HEK293 (cell line): ENCODE data around the gene DTNA.

Experiments
- CTCF ChIA-PET: fragments of 350-600 bp; formaldehyde crosslinking; extraction: SDS; loops from one replicate; lab custom pipeline; 2021; ENCODE audit warnings: antibody characterized with exemption; lab: Yijun Ruan, JAX
- POLR2A ChIA-PET: fragments of 300-600 bp; formaldehyde crosslinking; extraction: SDS; loops from one replicate; lab custom pipeline; 2020; ENCODE audit warnings: antibody characterized with exemption, inconsistent platforms; lab: Yijun Ruan, JAX
- H3K27ac ChIP-seq: fragments of 200-500 bp; sonication (Bioruptor generic); 2 replicates; pipeline ENCODE4 v1.5.1; 2014; ENCODE audit warnings: low read depth, low read length, control low read depth, inconsistent platforms; ENCODE audit errors: extremely low read depth
- H3K36me3 ChIP-seq, 2 experiments: fragments of 200-500 bp in 1 of 2; sonication (Bioruptor generic) in 1 of 2; 1 replicate in 1 of 2; 2 replicates in 1 of 2; pipeline ENCODE4 v1.5.1; 2014 to 2017; ENCODE audit warnings: inconsistent platforms in 2 of 2, low read length in 2 of 2; ENCODE audit not compliant: control insufficient read depth in 2 of 2, insufficient read depth in 1 of 2
- H3K4me1 ChIP-seq: fragments of 200-500 bp; sonication (Bioruptor generic); 2 replicates; pipeline ENCODE4 v1.5.1; 2014; ENCODE audit warnings: mild to moderate bottlenecking, low read length, inconsistent platforms; ENCODE audit not compliant: control insufficient read depth, insufficient read depth
- H3K4me3 ChIP-seq: 2 replicates; pipeline ENCODE4 v1.5.1; 2011; ENCODE audit warnings: low read depth, mild to moderate bottlenecking, control low read depth, low read length, moderate library complexity
- H3K9me3 ChIP-seq: fragments of 200-500 bp; sonication (Bioruptor generic); 2 replicates; pipeline ENCODE4 v1.5.1; 2014; ENCODE audit warnings: low read depth, low read length, inconsistent platforms; ENCODE audit not compliant: control insufficient read depth, insufficient read depth
- BCL11B ChIP-seq: fragments of 450-650 bp; formaldehyde crosslinking; IDR thresholded peaks from 2 replicates; pipeline ENCODE4 v1.5.1; 2016; ENCODE audit warnings: low read depth, missing biosample characterization, missing genetic modification characterization
- ELK4 ChIP-seq: IDR thresholded peaks from 2 replicates; pipeline ENCODE4 v1.6.1; 2011; ENCODE audit warnings: mild to moderate bottlenecking, low read depth, low read length, borderline replicate concordance
- KLF17 ChIP-seq: fragments of 450-650 bp; formaldehyde crosslinking; IDR thresholded peaks from 2 replicates; pipeline ENCODE4 v1.5.1; 2016; ENCODE audit warnings: missing biosample characterization, missing genetic modification characterization
- PRDM1 ChIP-seq: fragments of 450-650 bp; formaldehyde crosslinking; IDR thresholded peaks from 2 replicates; pipeline ENCODE4; 2016; ENCODE audit warnings: missing biosample characterization, missing genetic modification characterization
- PRDM10 ChIP-seq: fragments of 450-650 bp; formaldehyde crosslinking; IDR thresholded peaks from 2 replicates; pipeline ENCODE4 v1.5.1; 2016; ENCODE audit warnings: missing biosample characterization, missing genetic modification characterization
- ZBTB17 ChIP-seq: fragments of 450-650 bp; formaldehyde crosslinking; IDR thresholded peaks from 2 replicates; pipeline ENCODE4 v1.5.1; 2016; ENCODE audit warnings: missing biosample characterization, missing genetic modification characterization
- ZBTB44 ChIP-seq: fragments of 450-650 bp; IDR thresholded peaks from 2 replicates; pipeline ENCODE4 v1.5.1; 2018; ENCODE audit warnings: missing biosample characterization, mild to moderate bottlenecking, missing genetic modification characterization
- ZBTB7A ChIP-seq: fragments of 450-650 bp; formaldehyde crosslinking; IDR thresholded peaks from 2 replicates; pipeline ENCODE4 v1.5.1; 2016; ENCODE audit warnings: low read depth, missing biosample characterization, missing genetic modification characterization
- ZNF184 ChIP-seq: fragments of 450-650 bp; IDR thresholded peaks from 2 replicates; pipeline ENCODE4 v1.5.1; 2018; ENCODE audit warnings: missing biosample characterization, mild to moderate bottlenecking, missing genetic modification characterization
- ZNF274 ChIP-seq, 2 experiments: fragments of 200-500 bp in 1 of 2; fragments of 450-650 bp in 1 of 2; sonication (Bioruptor generic) in 1 of 2; formaldehyde crosslinking in 1 of 2; IDR thresholded peaks; 2 replicates each; pipeline versions ENCODE4 v1.5.1 to v1.6.1; 2014 to 2016; ENCODE audit warnings: borderline replicate concordance in 1 of 2, inconsistent platforms in 1 of 2, low read length in 1 of 2, missing biosample characterization in 1 of 2, missing genetic modification characterization in 1 of 2
- ZNF324 ChIP-seq: fragments of 450-650 bp; formaldehyde crosslinking; IDR thresholded peaks from 2 replicates; pipeline ENCODE4 v1.5.1; 2016; ENCODE audit warnings: missing biosample characterization, missing genetic modification characterization
- ZNF488 ChIP-seq: fragments of 450-650 bp; formaldehyde crosslinking; IDR thresholded peaks from 2 replicates; pipeline ENCODE4 v1.5.1; 2016; ENCODE audit warnings: missing biosample characterization, missing genetic modification characterization
- ZNF521 ChIP-seq: fragments of 450-650 bp; formaldehyde crosslinking; IDR thresholded peaks from 2 replicates; pipeline ENCODE4 v1.5.1; 2017; ENCODE audit warnings: missing biosample characterization, mild to moderate bottlenecking, missing genetic modification characterization
- ZNF621 ChIP-seq: fragments of 450-650 bp; formaldehyde crosslinking; IDR thresholded peaks from 2 replicates; pipeline ENCODE4 v1.5.1; 2017; ENCODE audit warnings: missing biosample characterization, missing genetic modification characterization
- ZNF768 ChIP-seq: fragments of 450-650 bp; formaldehyde crosslinking; IDR thresholded peaks from 2 replicates; pipeline ENCODE4 v1.5.1; 2018; ENCODE audit warnings: missing biosample characterization, mild to moderate bottlenecking, missing genetic modification characterization

Gene DTNA

GRCh38 chr18:34863702-34864101 lies 153.6 kb downstream of the DTNA start (continued):
- no peak for TF ChIP-seq KLF17 (tag by site-specific recombination)
- TF ChIP-seq ZBTB44 (tag by site-specific recombination) = no peak
- no peak for TF ChIP-seq ZBTB7A (tag by site-specific recombination)
- TF ChIP-seq ZNF184 (tag by site-specific recombination) = no peak
- no peak for TF ChIP-seq ZNF768 (tag by site-specific recombination)
- no peak for TF ChIP-seq ZBTB17 (tag by site-specific recombination)
- TF ChIP-seq PRDM10 (tag by site-specific recombination) = no peak

- Histone ChIP-seq H3K4me3 (no peak overlapping the region), H3K4me1 (no peaks in the 10 kb centered on the region), H3K9me3 (no peaks in the 10 kb centered on the region), H3K27ac (no peak overlapping the region), H3K36me3 (peaks cover 0 to 5% of the 10 kb centered on the region in 2 experiments; a peak in 1 of 3 replicates)
- ChIA-PET CTCF (interaction anchor here (0.6 to 0.7 kb wide), 2 partner anchors 132 to 467 kb away, joined by 3 read pairs; no protein-coding TSS in a partner anchor), POLR2A (no interaction called here)
- TF ChIP-seq ZNF488 (tag by site-specific recombination) (no peak), PRDM1 (tag by site-specific recombination) (peak; percentile 81)
These were observed 154.9 kb downstream of the DTNA start for GRCh38 chr18:34864836-34865497.

- POLR2A ChIA-PET = no interaction called here
- CTCF ChIA-PET = interaction anchor here (0.6 to 1.2 kb wide), 8 partner anchors 8 to 144 kb away, joined by 3 to 5 read pairs (median 3); no protein-coding TSS in a partner anchor
- Histone ChIP-seq H3K4me3 (no peak overlapping the region), H3K36me3 (peaks cover 0 to 5% of the 10 kb centered on the region in 2 experiments; a peak in 1 of 3 replicates), H3K27ac (no peak overlapping the region), H3K4me1 (no peaks in the 10 kb centered on the region), H3K9me3 (no peaks in the 10 kb centered on the region)
- TF ChIP-seq ELK4 (no peak), ZNF621 (tag by site-specific recombination) (no peak), ZNF324 (no peak), BCL11B (no peak), ZNF274 (IDR thresholded peaks at IDR 0.05; ENCODE audit: low read length) (no peak), ZNF274 (tag by site-specific recombination; IDR thresholded peaks at IDR 0.05; ENCODE audit: borderline replicate concordance) (no peak), ZNF521 (no peak)
These were observed 156.2 kb downstream of the DTNA start for GRCh38 chr18:34866310-34866709.
